WTC11 (cell line): ENCODE measurements around the gene ZGRF1. TPM values are rescaled to one million over a fixed set of nuclear protein-coding genes. Genes with fewer than 3 reads are reported as not detected.

Source experiments
- ATAC-seq: fragments of 200-7000 bp; cut with Tn5 transposase; 2 replicates; pipeline ENCODE4 v1.10.0; 2021; ENCODE audit warnings: mild to moderate bottlenecking, moderate library complexity
- CTCF ChIA-PET: fragments of 300-600 bp; sonication (Branson Sonifier 250); formaldehyde crosslinking; loops from one replicate; lab custom pipeline; 2021; ENCODE audit warnings: antibody characterized with exemption; lab: Charles Lee
- POLR2A ChIA-PET: fragments of 350-600 bp; sonication (Branson Sonifier 250); formaldehyde crosslinking; loops from one replicate; lab custom pipeline; 2021; ENCODE audit warnings: antibody characterized with exemption; lab: Charles Lee
- DNase-seq: peaks from one replicate; pipeline ENCODE4 v3.0.0; 2021; ENCODE audit warnings: low spot score
- H3K27ac Mint-ChIP-seq: 2 replicates; pipeline ENCODE4 v1.8.0; 2021; ENCODE audit warnings: mixed read lengths
- H3K27me3 Mint-ChIP-seq: 2 replicates; pipeline ENCODE4 v1.8.0; 2021; ENCODE audit warnings: low read depth, mild to moderate bottlenecking, moderate library complexity, mixed read lengths
- H3K36me3 Mint-ChIP-seq: 2 replicates; pipeline ENCODE4 v1.8.0; 2021; ENCODE audit warnings: mixed read lengths
- H3K4me1 Mint-ChIP-seq: 2 replicates; pipeline ENCODE4 v1.8.0; 2022; ENCODE audit warnings: mixed read lengths
- H3K4me3 Mint-ChIP-seq: 2 replicates; pipeline ENCODE4 v1.8.0; 2021; ENCODE audit warnings: mild to moderate bottlenecking, moderate library complexity, mixed read lengths
- H3K9me3 Mint-ChIP-seq: 2 replicates; pipeline ENCODE4 v1.8.0; 2021; ENCODE audit warnings: mixed read lengths
- ATF1 ChIP-seq: sonication (generic); formaldehyde crosslinking; IDR thresholded peaks from 2 replicates; pipeline ENCODE4 v1.8.1; 2023; ENCODE audit warnings: mild to moderate bottlenecking, moderate library complexity, missing genetic modification reagents
- CBFB ChIP-seq: sonication (generic); formaldehyde crosslinking; IDR thresholded peaks from 2 replicates; pipeline ENCODE4 v1.8.1; 2022; ENCODE audit warnings: mild to moderate bottlenecking, low read depth, missing genetic modification reagents
- CREB1 ChIP-seq: sonication (generic); formaldehyde crosslinking; IDR thresholded peaks from 2 replicates; pipeline ENCODE4 v1.8.0; 2023; ENCODE audit warnings: mild to moderate bottlenecking, missing genetic modification reagents
- EMX1 ChIP-seq: fragments of 250-450 bp; sonication (Bioruptor Pico); IDR thresholded peaks from 2 replicates; pipeline ENCODE4 v1.8.0; 2021; ENCODE audit warnings: mild to moderate bottlenecking
- ESRRA ChIP-seq: sonication (generic); formaldehyde crosslinking; IDR thresholded peaks from 2 replicates; pipeline ENCODE4 v1.8.1; 2022; ENCODE audit warnings: mild to moderate bottlenecking, missing genetic modification reagents, borderline replicate concordance
- GABPB1 ChIP-seq: sonication (generic); formaldehyde crosslinking; IDR thresholded peaks from 2 replicates; pipeline ENCODE4 v1.8.1; 2023; ENCODE audit warnings: mild to moderate bottlenecking, missing genetic modification reagents
- JAZF1 ChIP-seq: fragments of 250-450 bp; sonication (Bioruptor Pico); IDR thresholded peaks from 2 replicates; pipeline ENCODE4 v1.9.0; 2021; ENCODE audit warnings: moderate library complexity, mild to moderate bottlenecking, inconsistent platforms
- MXD4 ChIP-seq: fragments of 250-450 bp; sonication (Bioruptor Pico); IDR thresholded peaks from 2 replicates; pipeline ENCODE4 v1.8.0; 2021; ENCODE audit warnings: mild to moderate bottlenecking, moderate library complexity, borderline replicate concordance
- NR2C2 ChIP-seq: sonication (generic); formaldehyde crosslinking; IDR thresholded peaks from 2 replicates; pipeline ENCODE4 v1.8.0; 2022; ENCODE audit warnings: mild to moderate bottlenecking, missing genetic modification reagents
- SMAD4 ChIP-seq: sonication (generic); formaldehyde crosslinking; IDR thresholded peaks from 2 replicates; pipeline ENCODE4 v1.8.0; 2022; ENCODE audit warnings: mild to moderate bottlenecking, missing genetic modification reagents
- TEAD1 ChIP-seq: sonication (generic); formaldehyde crosslinking; IDR thresholded peaks from 2 replicates; pipeline ENCODE4 v1.8.0; 2022; ENCODE audit warnings: mild to moderate bottlenecking, missing genetic modification reagents
- ZNF232 ChIP-seq: sonication (generic); formaldehyde crosslinking; IDR thresholded peaks from 2 replicates; pipeline ENCODE4 v1.8.0; 2022; ENCODE audit warnings: mild to moderate bottlenecking, missing genetic modification reagents
- ZNF423 ChIP-seq: fragments of 250-450 bp; sonication (Bioruptor Pico); IDR thresholded peaks from 2 replicates; pipeline ENCODE4 v2.1.2; 2022; ENCODE audit warnings: mild to moderate bottlenecking, moderate library complexity
- total RNA-seq: library from RNA; stranded (reverse); gene quantifications from 3 replicates; pipeline ENCODE4 v1.2.3, GENCODE V29; 2021
- TF ChIP-seq, protein P1 (sequence below): sonication (generic); formaldehyde crosslinking; IDR thresholded peaks from 2 replicates; pipeline ENCODE4 v1.8.0; 2022; ENCODE audit warnings: mild to moderate bottlenecking, missing genetic modification reagents
- TF ChIP-seq, protein P2 (sequence below): sonication (generic); formaldehyde crosslinking; IDR thresholded peaks from 2 replicates; pipeline ENCODE4 v1.8.0; 2023; ENCODE audit warnings: missing genetic modification reagents
- TF ChIP-seq, protein P3 (sequence below): sonication (generic); formaldehyde crosslinking; IDR thresholded peaks from 2 replicates; pipeline ENCODE4 v1.8.0; 2022; ENCODE audit warnings: missing genetic modification reagents
- TF ChIP-seq, protein P4 (sequence below): fragments of 250-450 bp; sonication (Bioruptor Pico); IDR thresholded peaks from 2 replicates; pipeline ENCODE4 v1.9.0; 2021; ENCODE audit warnings: mild to moderate bottlenecking
- TF ChIP-seq, protein P5 (sequence below): fragments of 250-450 bp; sonication (Bioruptor Pico); IDR thresholded peaks from 2 replicates; pipeline ENCODE4 v1.9.0; 2021; ENCODE audit warnings: moderate library complexity, mild to moderate bottlenecking, inconsistent platforms, borderline replicate concordance
- TF ChIP-seq, protein P6 (sequence below): sonication (generic); formaldehyde crosslinking; IDR thresholded peaks from 2 replicates; pipeline ENCODE4 v1.8.1; 2022; ENCODE audit warnings: mild to moderate bottlenecking, moderate library complexity, missing genetic modification reagents

The ZGRF1 gene
- total RNA-seq, 1 experiment from 2014 or later, result 56.2 TPM

DNA sequence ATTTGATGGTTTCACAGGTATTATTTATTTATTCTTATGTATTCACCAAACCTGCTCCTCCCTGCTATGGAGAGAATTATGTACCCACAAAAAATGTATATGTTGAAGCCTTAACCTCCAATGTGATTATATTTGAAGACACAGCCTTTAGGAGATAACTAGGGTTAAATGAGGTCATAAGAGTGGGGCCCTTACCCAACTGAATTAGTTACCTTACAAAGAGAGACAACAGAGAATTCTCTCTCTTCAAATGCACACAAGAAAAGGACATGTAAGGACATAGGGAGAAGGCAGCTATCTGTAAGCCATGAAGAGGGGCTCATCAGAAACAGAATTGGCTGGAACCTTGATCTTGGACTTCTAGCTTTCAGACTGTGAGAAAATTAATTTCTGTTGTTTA is 44.0 kb downstream of the ZGRF1 start:
- ATAC-seq, result no peak
- Mint-ChIP-seq H3K9me3 (peaks cover 9% of the 10 kb centered on the region), H3K27me3 (no peaks in the 10 kb centered on the region), H3K4me1 (peaks cover 4% of the 10 kb centered on the region), H3K36me3 (peaks cover 25% of the 10 kb centered on the region), H3K27ac (no peak overlapping the region), H3K4me3 (no peak overlapping the region)
- no peak for DNase-seq
- ChIA-PET CTCF (no interaction called here), POLR2A (no interaction called here)
- TF ChIP-seq ESRRA (CRISPR knock-in tag) (no peak), TEAD1 (CRISPR knock-in tag) (no peak), NR2C2 (no peak), ZNF423 (CRISPR knock-in tag) (no peak), EMX1 (CRISPR knock-in tag) (no peak), JAZF1 (no peak), CBFB (no peak), ZNF232 (no peak), MXD4 (no peak), CREB1 (CRISPR knock-in tag) (no peak), ATF1 (no peak)
- TF ChIP-seq, protein P1, sequence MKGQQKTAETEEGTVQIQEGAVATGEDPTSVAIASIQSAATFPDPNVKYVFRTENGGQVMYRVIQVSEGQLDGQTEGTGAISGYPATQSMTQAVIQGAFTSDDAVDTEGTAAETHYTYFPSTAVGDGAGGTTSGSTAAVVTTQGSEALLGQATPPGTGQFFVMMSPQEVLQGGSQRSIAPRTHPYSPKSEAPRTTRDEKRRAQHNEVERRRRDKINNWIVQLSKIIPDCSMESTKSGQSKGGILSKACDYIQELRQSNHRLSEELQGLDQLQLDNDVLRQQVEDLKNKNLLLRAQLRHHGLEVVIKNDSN (CRISPR knock-in tag), result no peak
- TF ChIP-seq, protein P2, sequence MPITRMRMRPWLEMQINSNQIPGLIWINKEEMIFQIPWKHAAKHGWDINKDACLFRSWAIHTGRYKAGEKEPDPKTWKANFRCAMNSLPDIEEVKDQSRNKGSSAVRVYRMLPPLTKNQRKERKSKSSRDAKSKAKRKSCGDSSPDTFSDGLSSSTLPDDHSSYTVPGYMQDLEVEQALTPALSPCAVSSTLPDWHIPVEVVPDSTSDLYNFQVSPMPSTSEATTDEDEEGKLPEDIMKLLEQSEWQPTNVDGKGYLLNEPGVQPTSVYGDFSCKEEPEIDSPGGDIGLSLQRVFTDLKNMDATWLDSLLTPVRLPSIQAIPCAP, result no peak
- TF ChIP-seq, protein P3, sequence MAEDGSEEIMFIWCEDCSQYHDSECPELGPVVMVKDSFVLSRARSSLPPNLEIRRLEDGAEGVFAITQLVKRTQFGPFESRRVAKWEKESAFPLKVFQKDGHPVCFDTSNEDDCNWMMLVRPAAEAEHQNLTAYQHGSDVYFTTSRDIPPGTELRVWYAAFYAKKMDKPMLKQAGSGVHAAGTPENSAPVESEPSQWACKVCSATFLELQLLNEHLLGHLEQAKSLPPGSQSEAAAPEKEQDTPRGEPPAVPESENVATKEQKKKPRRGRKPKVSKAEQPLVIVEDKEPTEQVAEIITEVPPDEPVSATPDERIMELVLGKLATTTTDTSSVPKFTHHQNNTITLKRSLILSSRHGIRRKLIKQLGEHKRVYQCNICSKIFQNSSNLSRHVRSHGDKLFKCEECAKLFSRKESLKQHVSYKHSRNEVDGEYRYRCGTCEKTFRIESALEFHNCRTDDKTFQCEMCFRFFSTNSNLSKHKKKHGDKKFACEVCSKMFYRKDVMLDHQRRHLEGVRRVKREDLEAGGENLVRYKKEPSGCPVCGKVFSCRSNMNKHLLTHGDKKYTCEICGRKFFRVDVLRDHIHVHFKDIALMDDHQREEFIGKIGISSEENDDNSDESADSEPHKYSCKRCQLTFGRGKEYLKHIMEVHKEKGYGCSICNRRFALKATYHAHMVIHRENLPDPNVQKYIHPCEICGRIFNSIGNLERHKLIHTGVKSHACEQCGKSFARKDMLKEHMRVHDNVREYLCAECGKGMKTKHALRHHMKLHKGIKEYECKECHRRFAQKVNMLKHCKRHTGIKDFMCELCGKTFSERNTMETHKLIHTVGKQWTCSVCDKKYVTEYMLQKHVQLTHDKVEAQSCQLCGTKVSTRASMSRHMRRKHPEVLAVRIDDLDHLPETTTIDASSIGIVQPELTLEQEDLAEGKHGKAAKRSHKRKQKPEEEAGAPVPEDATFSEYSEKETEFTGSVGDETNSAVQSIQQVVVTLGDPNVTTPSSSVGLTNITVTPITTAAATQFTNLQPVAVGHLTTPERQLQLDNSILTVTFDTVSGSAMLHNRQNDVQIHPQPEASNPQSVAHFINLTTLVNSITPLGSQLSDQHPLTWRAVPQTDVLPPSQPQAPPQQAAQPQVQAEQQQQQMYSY, result no peak
- TF ChIP-seq, protein P4, sequence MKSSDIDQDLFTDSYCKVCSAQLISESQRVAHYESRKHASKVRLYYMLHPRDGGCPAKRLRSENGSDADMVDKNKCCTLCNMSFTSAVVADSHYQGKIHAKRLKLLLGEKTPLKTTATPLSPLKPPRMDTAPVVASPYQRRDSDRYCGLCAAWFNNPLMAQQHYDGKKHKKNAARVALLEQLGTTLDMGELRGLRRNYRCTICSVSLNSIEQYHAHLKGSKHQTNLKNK, result no peak
- TF ChIP-seq, protein P5, sequence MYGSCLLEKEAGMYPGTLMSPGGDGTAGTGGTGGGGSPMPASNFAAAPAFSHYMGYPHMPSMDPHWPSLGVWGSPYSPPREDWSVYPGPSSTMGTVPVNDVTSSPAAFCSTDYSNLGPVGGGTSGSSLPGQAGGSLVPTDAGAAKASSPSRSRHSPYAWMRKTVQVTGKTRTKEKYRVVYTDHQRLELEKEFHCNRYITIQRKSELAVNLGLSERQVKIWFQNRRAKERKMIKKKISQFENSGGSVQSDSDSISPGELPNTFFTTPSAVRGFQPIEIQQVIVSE (CRISPR knock-in tag), result no peak

DNA sequence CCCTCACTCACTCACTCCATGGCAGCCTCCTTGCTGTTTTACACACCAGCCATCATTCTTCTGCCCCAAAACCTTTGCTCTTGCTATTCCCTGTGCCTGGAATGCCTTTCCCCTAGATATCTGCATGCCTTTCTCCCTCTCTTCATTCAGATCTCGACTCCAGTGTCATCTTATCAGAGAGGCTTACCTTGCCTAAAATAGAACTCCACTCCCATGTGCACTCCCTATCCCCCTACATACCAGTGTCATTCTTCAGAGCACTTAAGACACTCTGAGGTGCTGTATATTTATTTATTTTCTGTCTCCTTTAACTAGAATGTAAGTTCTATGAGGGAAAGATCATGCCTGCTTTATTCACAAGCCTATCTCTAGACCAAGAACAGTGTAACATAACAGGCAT is 45.1 kb downstream of the ZGRF1 start:
- Mint-ChIP-seq H3K4me1 (peaks cover 4% of the 10 kb centered on the region), H3K36me3 (peaks cover 34% of the 10 kb centered on the region), H3K9me3 (peaks cover 9% of the 10 kb centered on the region), H3K4me3 (no peak overlapping the region), H3K27ac (peak overlapping the region; percentile 12; the same call in 1 of the 2 replicates), H3K27me3 (no peaks in the 10 kb centered on the region)
- TF ChIP-seq GABPB1, result no peak
- TF ChIP-seq SMAD4, result no peak
- TF ChIP-seq ESRRA (CRISPR knock-in tag), result no peak
- TF ChIP-seq, protein P4, result no peak
- TF ChIP-seq, protein P6, sequence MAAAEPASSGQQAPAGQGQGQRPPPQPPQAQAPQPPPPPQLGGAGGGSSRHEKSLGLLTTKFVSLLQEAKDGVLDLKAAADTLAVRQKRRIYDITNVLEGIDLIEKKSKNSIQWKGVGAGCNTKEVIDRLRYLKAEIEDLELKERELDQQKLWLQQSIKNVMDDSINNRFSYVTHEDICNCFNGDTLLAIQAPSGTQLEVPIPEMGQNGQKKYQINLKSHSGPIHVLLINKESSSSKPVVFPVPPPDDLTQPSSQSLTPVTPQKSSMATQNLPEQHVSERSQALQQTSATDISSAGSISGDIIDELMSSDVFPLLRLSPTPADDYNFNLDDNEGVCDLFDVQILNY, result no peak
- no peak for ATAC-seq
- ChIA-PET POLR2A (no interaction called here), CTCF (no interaction called here)
- no peak for DNase-seq
